NCI-H2227 (cell line): ENCODE data around the gene PCDHB2.
"Not testable (repeated sequence)": the region's sequence is repeated elsewhere in the genome, so short reads cannot be mapped to it uniquely, and the experiment has no call there.

Experiments
- DNase-seq: peaks from one replicate; lab custom pipeline; 2025; ENCODE audit not compliant: unreplicated experiment; lab: John Stamatoyannopoulos, UW

The PCDHB2 gene

GRCh38 chr5:141094481-141095262 is at the start of gene PCDHB2:
Gene PCDHB2, plus strand, starts transcription at chr5:141094615. Its CDS starts 176 bp downstream, at chr5:141094791.
- DNase-seq, result peak; percentile 76

DNA sequence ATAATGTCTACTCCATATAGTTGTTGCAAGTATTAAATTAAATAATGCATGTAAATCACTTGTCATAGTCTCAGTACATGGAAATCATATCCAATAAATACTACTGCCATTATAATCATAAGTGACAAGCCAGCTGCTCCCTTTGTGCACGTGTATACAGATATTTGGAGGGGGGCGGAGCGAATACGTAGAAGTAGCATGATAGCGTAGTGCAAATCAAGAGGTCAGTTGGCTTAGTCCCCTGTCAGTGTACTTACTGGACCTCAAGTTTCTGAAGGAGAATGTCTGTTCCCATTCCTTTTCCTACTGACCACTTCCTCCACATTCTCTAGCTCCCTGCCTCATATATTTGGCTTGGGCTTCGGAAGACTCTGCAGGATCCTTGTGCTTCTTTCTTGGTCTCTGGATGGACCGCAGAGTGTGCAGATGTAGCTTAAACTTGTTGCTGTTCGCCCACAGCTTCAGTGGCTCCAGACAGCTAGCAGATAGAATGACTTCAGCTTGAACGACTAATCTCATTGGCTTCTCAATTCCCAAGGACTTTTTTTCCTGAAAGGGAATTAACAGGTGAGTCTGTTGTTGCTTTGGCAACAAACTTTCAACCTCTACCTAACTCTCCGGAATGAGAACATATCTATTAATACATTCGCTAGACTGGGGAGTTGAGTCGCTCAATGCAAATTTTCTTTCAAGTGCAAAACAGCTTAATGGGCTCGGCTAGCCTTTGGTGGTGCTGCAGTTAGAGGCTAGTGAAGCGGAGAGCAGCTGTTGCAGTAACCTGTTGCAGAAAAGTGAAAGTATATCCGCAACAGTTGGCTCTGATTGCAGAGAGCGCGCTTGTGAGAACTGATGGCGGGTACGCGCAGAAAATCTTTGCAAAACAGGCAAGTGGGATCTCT is 43.5 kb upstream of the PCDHB2 start, which contains the start of gene PCDHB1:
TSS of gene PCDHB1 (plus strand) at position 753 of the 899 bp plus-strand sequence. CDS start at position 850, 97 bp downstream.
- DNase-seq, result peak; percentile 1

GRCh38 chr5:141051521-141051866 is 42.9 kb upstream of the PCDHB2 start:
- DNase-seq, result peak; percentile 11

- DNase-seq, result peak; percentile 33
These were observed 16.6 kb upstream of the PCDHB2 start for GRCh38 chr5:141077826-141078225.

GRCh38 chr5:141082228-141082627 is 12.2 kb upstream of the PCDHB2 start:
- no peak for DNase-seq

DNA sequence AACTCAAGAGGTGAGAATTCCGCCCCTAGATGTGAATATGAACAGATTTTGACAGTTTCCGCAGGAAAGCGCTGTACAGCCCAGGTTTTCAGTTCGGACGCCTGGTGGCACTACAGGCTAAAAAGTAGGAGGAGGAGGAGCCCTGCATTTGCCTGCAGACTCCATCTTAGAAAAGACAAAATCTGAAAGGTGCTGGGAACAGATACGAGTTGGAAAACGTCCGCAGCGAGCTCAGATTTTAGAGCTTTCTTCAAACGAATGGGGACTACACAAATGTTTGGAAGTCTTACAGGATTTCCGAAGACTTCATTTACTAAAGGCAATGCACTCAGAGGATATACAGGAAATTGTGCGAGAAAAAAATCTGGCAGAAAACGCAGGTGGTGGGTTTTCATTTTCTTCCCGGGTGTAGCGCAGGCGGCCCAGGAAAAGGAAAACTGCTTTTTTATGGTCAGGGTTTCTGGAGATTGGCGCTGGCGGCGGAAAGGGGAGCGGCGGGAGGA is 9.9 kb upstream of the PCDHB2 start:
- peak; percentile 70 for DNase-seq

DNA sequence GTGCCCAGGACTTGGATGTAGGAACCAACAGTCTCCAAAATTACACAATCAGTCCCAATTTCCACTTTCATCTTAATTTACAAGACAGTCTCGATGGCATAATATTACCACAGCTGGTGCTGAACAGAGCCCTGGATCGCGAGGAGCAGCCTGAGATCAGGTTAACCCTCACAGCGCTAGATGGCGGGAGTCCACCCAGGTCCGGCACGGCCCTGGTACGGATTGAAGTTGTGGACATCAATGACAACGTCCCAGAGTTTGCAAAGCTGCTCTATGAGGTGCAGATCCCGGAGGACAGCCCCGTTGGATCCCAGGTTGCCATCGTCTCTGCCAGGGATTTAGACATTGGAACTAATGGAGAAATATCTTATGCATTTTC is 837 bp downstream of the PCDHB2 start:
- DNase-seq, result no peak

DNA sequence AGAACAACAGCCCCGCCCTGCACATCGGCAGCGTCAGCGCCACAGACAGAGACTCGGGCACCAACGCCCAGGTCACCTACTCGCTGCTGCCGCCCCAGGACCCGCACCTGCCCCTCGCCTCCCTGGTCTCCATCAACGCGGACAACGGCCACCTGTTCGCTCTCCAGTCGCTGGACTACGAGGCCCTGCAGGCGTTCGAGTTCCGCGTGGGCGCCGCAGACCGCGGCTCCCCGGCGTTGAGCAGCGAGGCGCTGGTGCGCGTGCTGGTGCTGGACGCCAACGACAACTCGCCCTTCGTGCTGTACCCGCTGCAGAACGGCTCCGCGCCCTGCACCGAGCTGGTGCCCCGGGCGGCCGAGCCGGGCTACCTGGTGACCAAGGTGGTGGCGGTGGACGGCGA is 1.8 kb downstream of the PCDHB2 start:
- not testable (repeated sequence) for DNase-seq

GRCh38 chr5:141096586-141096985 is 2.2 kb downstream of the PCDHB2 start:
- DNase-seq, result not testable (repeated sequence)

- DNase-seq, result no peak
These were observed 5.9 kb downstream of the PCDHB2 start, which contains the start of gene PCDHB3 for GRCh38 chr5:141100243-141100805. Gene PCDHB3, plus strand, starts transcription at chr5:141100473. Its CDS starts 177 bp downstream, at chr5:141100650.

GRCh38 chr5:141101059-141101458 is 6.6 kb downstream of the PCDHB2 start:
- DNase-seq, result no peak

GRCh38 chr5:141102070-141102469 is 7.7 kb downstream of the PCDHB2 start:
- DNase-seq, result not testable (repeated sequence)

DNA sequence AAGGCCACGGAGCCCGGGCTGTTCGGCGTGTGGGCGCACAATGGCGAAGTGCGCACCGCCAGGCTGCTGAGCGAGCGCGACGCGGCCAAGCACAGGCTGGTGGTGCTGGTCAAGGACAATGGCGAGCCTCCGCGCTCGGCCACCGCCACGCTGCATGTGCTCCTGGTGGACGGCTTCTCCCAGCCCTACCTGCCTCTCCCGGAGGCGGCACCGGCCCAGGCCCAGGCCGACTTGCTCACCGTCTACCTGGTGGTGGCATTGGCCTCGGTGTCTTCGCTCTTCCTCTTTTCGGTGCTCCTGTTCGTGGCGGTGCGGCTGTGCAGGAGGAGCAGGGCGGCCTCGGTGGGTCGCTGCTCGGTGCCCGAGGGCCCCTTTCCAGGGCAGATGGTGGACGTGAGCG is 8.1 kb downstream of the PCDHB2 start:
- DNase-seq, result not testable (repeated sequence)

GRCh38 chr5:141105350-141105749 is 10.9 kb downstream of the PCDHB2 start:
- no peak for DNase-seq

GRCh38 chr5:141119250-141119649 is 24.8 kb downstream of the PCDHB2 start:
- DNase-seq, result no peak

GRCh38 chr5:141121563-141121962 is 27.1 kb downstream of the PCDHB2 start, which contains the start of gene PCDHB4:
Gene PCDHB4, plus strand, starts transcription at chr5:141121818. Its CDS starts 181 bp downstream, at chr5:141121999.
- DNase-seq, result peak; percentile 80

GRCh38 chr5:141121985-141122384 is 27.6 kb downstream of the PCDHB2 start:
- DNase-seq, result peak; percentile 41

DNA sequence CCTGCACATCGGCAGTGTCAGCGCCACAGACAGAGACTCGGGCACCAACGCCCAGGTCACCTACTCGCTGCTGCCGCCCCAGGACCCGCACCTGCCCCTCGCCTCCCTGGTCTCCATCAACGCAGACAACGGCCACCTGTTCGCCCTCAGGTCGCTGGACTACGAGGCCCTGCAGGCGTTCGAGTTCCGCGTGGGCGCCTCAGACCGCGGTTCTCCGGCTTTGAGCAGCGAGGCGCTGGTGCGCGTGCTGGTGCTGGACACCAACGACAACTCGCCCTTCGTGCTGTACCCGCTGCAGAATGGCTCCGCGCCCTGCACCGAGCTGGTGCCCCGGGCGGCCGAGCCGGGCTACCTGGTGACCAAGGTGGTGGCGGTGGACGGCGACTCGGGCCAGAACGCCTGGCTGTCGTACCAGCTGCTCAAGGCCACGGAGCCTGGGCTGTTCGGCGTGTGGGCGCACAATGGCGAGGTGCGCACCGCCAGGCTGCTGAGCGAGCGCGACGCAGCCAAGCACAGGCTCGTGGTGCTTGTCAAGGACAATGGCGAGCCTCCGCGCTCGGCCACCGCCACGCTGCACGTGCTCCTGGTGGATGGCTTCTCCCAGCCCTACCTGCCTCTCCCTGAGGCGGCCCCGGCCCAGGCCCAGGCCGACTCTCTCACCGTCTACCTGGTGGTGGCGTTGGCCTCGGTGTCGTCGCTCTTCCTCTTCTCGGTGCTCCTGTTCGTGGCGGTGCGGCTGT is 29.2 kb downstream of the PCDHB2 start:
- DNase-seq, result not testable (repeated sequence)

GRCh38 chr5:141127305-141127704 is 32.9 kb downstream of the PCDHB2 start:
- no peak for DNase-seq

- DNase-seq, result peak; percentile 89
These were observed 40.8 kb downstream of the PCDHB2 start, which contains the start of gene PCDHB5 for GRCh38 chr5:141135030-141135717. Gene PCDHB5, plus strand, starts transcription at chr5:141135206. Its CDS starts 229 bp downstream, at chr5:141135435.
